HG02763 (cell line): Measurements from ENCODE around the gene SLC39A9.

Source experiments
- ATAC-seq: cut with Tn5 transposase; IDR thresholded peaks from one replicate; pipeline ENCODE4 v1.9.1; 2021; ENCODE audit warnings: mild to moderate bottlenecking, moderate library complexity; ENCODE audit not compliant: unreplicated experiment

The SLC39A9 gene

GRCh38 chr14:69398053-69398817 lies at the start of gene SLC39A9, which contains the start of gene ERH:
Gene SLC39A9, plus strand, starts transcription at chr14:69398692. Its CDS starts 678 bp downstream, at chr14:69399370.
Gene ERH, minus strand, starts transcription at chr14:69398299. Its CDS starts 66 bp downstream, at chr14:69398233.
- peak; percentile 84 for ATAC-seq

- no peak for ATAC-seq
Measured at GRCh38 chr14:69349091-69349777, 49.3 kb upstream of the SLC39A9 start.

- ATAC-seq: no peak
Measured at GRCh38 chr14:69350892-69351291, 47.6 kb upstream of the SLC39A9 start.

- no peak for ATAC-seq
Measured at GRCh38 chr14:69351385-69351784, 47.1 kb upstream of the SLC39A9 start.

- ATAC-seq: no peak
Measured at GRCh38 chr14:69351911-69352310, 46.6 kb upstream of the SLC39A9 start.

GRCh38 chr14:69353168-69353567 lies 45.3 kb upstream of the SLC39A9 start:
- no peak for ATAC-seq

- ATAC-seq: peak; percentile 87
Measured at GRCh38 chr14:69354383-69355153, 43.9 kb upstream of the SLC39A9 start.

GRCh38 chr14:69355154-69355597 lies 43.3 kb upstream of the SLC39A9 start:
- no peak for ATAC-seq

GRCh38 chr14:69355607-69356281 lies 42.7 kb upstream of the SLC39A9 start:
- no peak for ATAC-seq

- ATAC-seq: no peak
Measured at GRCh38 chr14:69356903-69357543, 41.5 kb upstream of the SLC39A9 start.

- ATAC-seq: no peak
Measured at GRCh38 chr14:69357544-69358200, 40.8 kb upstream of the SLC39A9 start.

GRCh38 chr14:69358233-69358963 lies 40.1 kb upstream of the SLC39A9 start:
- ATAC-seq: no peak

GRCh38 chr14:69358966-69359365 lies 39.5 kb upstream of the SLC39A9 start:
- ATAC-seq: no peak

GRCh38 chr14:69360438-69361108 lies 37.9 kb upstream of the SLC39A9 start:
- no peak for ATAC-seq

- ATAC-seq: no peak
Measured at GRCh38 chr14:69363055-69363454, 35.4 kb upstream of the SLC39A9 start.

- no peak for ATAC-seq
Measured at GRCh38 chr14:69363964-69364363, 34.5 kb upstream of the SLC39A9 start.

GRCh38 chr14:69364378-69364777 lies 34.1 kb upstream of the SLC39A9 start:
- no peak for ATAC-seq

- ATAC-seq: no peak
Measured at GRCh38 chr14:69366069-69366468, 32.4 kb upstream of the SLC39A9 start.

- ATAC-seq: no peak
Measured at GRCh38 chr14:69366761-69367160, 31.7 kb upstream of the SLC39A9 start.
